Measurements from ENCODE around the gene OR8B3.

The OR8B3 gene

GRCh38 chr11:124442442-124442841 is 43.6 kb upstream of the OR8B3 start:
- no peak overlapping the region for H3K23ac ChIP-seq (ENCODE audit: low read depth, low read length, poor library complexity)
- no peak overlapping the region for H2BK12ac ChIP-seq (ENCODE audit: low read length)
- H3K27ac ChIP-seq (replicated peaks; ENCODE audit: low read length), result no peak overlapping the region
- H3K4me3 ChIP-seq (ENCODE audit: low read length in 2 of 2), result no peak overlapping the region
- H3K27me3 ChIP-seq (ENCODE audit: control insufficient read depth in 3 of 3, insufficient read depth in 3 of 3, low read depth in 1 of 3, low read length in 3 of 3), result no peaks in the 10 kb centered on the region
- H4K8ac ChIP-seq (ENCODE audit: low read depth, low read length), result no peak overlapping the region
- no peak overlapping the region for H2BK5ac ChIP-seq (ENCODE audit: low read length)
- H3K18ac ChIP-seq (ENCODE audit: low read length), result no peak overlapping the region
- no peak overlapping the region for H2BK15ac ChIP-seq (ENCODE audit: low read length)
- H3K4ac ChIP-seq (ENCODE audit: low read length), result no peak overlapping the region
- H2BK120ac ChIP-seq (ENCODE audit: low read depth, low read length), result no peak overlapping the region
- no peak overlapping the region for H2AFZ ChIP-seq (ENCODE audit: low read length)
- H3K79me1 ChIP-seq (ENCODE audit: low read depth, low read length), result no peaks in the 10 kb centered on the region
- no peak overlapping the region for H3K9ac ChIP-seq (ENCODE audit: low read depth, low read length, poor library complexity)
- no peak overlapping the region for H3K14ac ChIP-seq (ENCODE audit: low read length)
- H3K4me1 ChIP-seq (ENCODE audit: control insufficient read depth in 2 of 2, insufficient read depth in 1 of 2, low read depth in 1 of 2, low read length in 2 of 2), result no peaks in the 10 kb centered on the region
- no peaks in the 10 kb centered on the region for H3K36me3 ChIP-seq (replicated peaks in 1 of 2; ENCODE audit: control insufficient read depth in 2 of 2, insufficient read depth in 2 of 2, low read length in 2 of 2)
- no peak overlapping the region for H3K4me2 ChIP-seq (ENCODE audit: insufficient read depth, low read length, poor library complexity, severe bottlenecking)
- DNase-seq (ENCODE audit: low spot score), result no peak
- H4K91ac ChIP-seq (ENCODE audit: low read depth, low read length, poor library complexity), result no peak overlapping the region
- no CpG with 5 or more reads among the region's 6 CpGs for WGBS, 2 donors (ENCODE audit: extremely low coverage in 2 of 2, insufficient read length in 2 of 2, insufficient replicate concordance in 1 of 2)
- H3K9me3 ChIP-seq (replicated peaks in 1 of 2; ENCODE audit: control insufficient read depth in 2 of 2, insufficient read depth in 1 of 2, low read depth in 1 of 2, low read length in 2 of 2), result no peaks in the 10 kb centered on the region
- H2AK5ac ChIP-seq (ENCODE audit: low read depth, low read length), result no peak overlapping the region

GRCh38 chr11:124441519-124441918 is 42.7 kb upstream of the OR8B3 start:
- Histone ChIP-seq H2BK12ac (ENCODE audit: low read length) (no peak overlapping the region), H3K14ac (ENCODE audit: low read length) (no peak overlapping the region)
- no CpG with 5 or more reads among the region's 7 CpGs for WGBS, 2 donors (ENCODE audit: extremely low coverage in 2 of 2, insufficient read length in 2 of 2, insufficient replicate concordance in 1 of 2)

GRCh38 chr11:124441081-124441480 is 42.3 kb upstream of the OR8B3 start:
- H3K4me2 ChIP-seq (ENCODE audit: insufficient read depth, low read length, poor library complexity, severe bottlenecking), result no peak overlapping the region
- no peak overlapping the region for H2AFZ ChIP-seq (ENCODE audit: low read length)
- H3K36me3 ChIP-seq (replicated peaks in 1 of 2; ENCODE audit: control insufficient read depth in 2 of 2, insufficient read depth in 2 of 2, low read length in 2 of 2), result no peaks in the 10 kb centered on the region
- no peak overlapping the region for H3K9ac ChIP-seq (ENCODE audit: low read depth, low read length, poor library complexity)
- H2BK15ac ChIP-seq (ENCODE audit: low read length), result no peak overlapping the region
- no peak overlapping the region for H4K91ac ChIP-seq (ENCODE audit: low read depth, low read length, poor library complexity)
- no peaks in the 10 kb centered on the region for H3K4me1 ChIP-seq (ENCODE audit: control insufficient read depth in 2 of 2, insufficient read depth in 1 of 2, low read depth in 1 of 2, low read length in 2 of 2)
- no peak overlapping the region for H3K14ac ChIP-seq (ENCODE audit: low read length)
- H2AK5ac ChIP-seq (ENCODE audit: low read depth, low read length), result no peak overlapping the region
- no peaks in the 10 kb centered on the region for H3K27me3 ChIP-seq (ENCODE audit: control insufficient read depth in 3 of 3, insufficient read depth in 3 of 3, low read depth in 1 of 3, low read length in 3 of 3)
- H4K8ac ChIP-seq (ENCODE audit: low read depth, low read length), result no peak overlapping the region
- H3K4me3 ChIP-seq (ENCODE audit: low read length in 2 of 2), result no peak overlapping the region
- H3K27ac ChIP-seq (replicated peaks; ENCODE audit: low read length), result no peak overlapping the region
- H2BK12ac ChIP-seq (ENCODE audit: low read length), result no peak overlapping the region
- no peak for DNase-seq (ENCODE audit: low spot score)
- no peak overlapping the region for H3K18ac ChIP-seq (ENCODE audit: low read length)
- H3K4ac ChIP-seq (ENCODE audit: low read length), result no peak overlapping the region
- H3K23ac ChIP-seq (ENCODE audit: low read depth, low read length, poor library complexity), result no peak overlapping the region
- no peaks in the 10 kb centered on the region for H3K9me3 ChIP-seq (replicated peaks in 1 of 2; ENCODE audit: control insufficient read depth in 2 of 2, insufficient read depth in 1 of 2, low read depth in 1 of 2, low read length in 2 of 2)
- no peak overlapping the region for H2BK120ac ChIP-seq (ENCODE audit: low read depth, low read length)
- no peaks in the 10 kb centered on the region for H3K79me1 ChIP-seq (ENCODE audit: low read depth, low read length)
- no peak overlapping the region for H2BK5ac ChIP-seq (ENCODE audit: low read length)
- WGBS, 2 donors (ENCODE audit: extremely low coverage in 2 of 2, insufficient read length in 2 of 2, insufficient replicate concordance in 1 of 2), result no CpG with 5 or more reads among the region's 5 CpGs

More at GRCh38 chr11:124441519-124441918, 42.7 kb upstream of the OR8B3 start:
- no peak overlapping the region for H4K8ac ChIP-seq (ENCODE audit: low read depth, low read length)
- no peak overlapping the region for H4K91ac ChIP-seq (ENCODE audit: low read depth, low read length, poor library complexity)
- no peak overlapping the region for H3K4me2 ChIP-seq (ENCODE audit: insufficient read depth, low read length, poor library complexity, severe bottlenecking)
- H2BK15ac ChIP-seq (ENCODE audit: low read length), result no peak overlapping the region
- no peaks in the 10 kb centered on the region for H3K36me3 ChIP-seq (replicated peaks in 1 of 2; ENCODE audit: control insufficient read depth in 2 of 2, insufficient read depth in 2 of 2, low read length in 2 of 2)
- no peak overlapping the region for H3K9ac ChIP-seq (ENCODE audit: low read depth, low read length, poor library complexity)
- no peaks in the 10 kb centered on the region for H3K79me1 ChIP-seq (ENCODE audit: low read depth, low read length)
- H3K4me1 ChIP-seq (ENCODE audit: control insufficient read depth in 2 of 2, insufficient read depth in 1 of 2, low read depth in 1 of 2, low read length in 2 of 2), result no peaks in the 10 kb centered on the region
- no peak for DNase-seq (ENCODE audit: low spot score)
- H2AFZ ChIP-seq (ENCODE audit: low read length), result no peak overlapping the region
- no peak overlapping the region for H2BK120ac ChIP-seq (ENCODE audit: low read depth, low read length)
- H3K27ac ChIP-seq (replicated peaks; ENCODE audit: low read length), result no peak overlapping the region
- H2BK5ac ChIP-seq (ENCODE audit: low read length), result no peak overlapping the region
- H3K23ac ChIP-seq (ENCODE audit: low read depth, low read length, poor library complexity), result no peak overlapping the region
- H3K9me3 ChIP-seq (replicated peaks in 1 of 2; ENCODE audit: control insufficient read depth in 2 of 2, insufficient read depth in 1 of 2, low read depth in 1 of 2, low read length in 2 of 2), result no peaks in the 10 kb centered on the region
- H3K4me3 ChIP-seq (ENCODE audit: low read length in 2 of 2), result no peak overlapping the region
- H3K18ac ChIP-seq (ENCODE audit: low read length), result no peak overlapping the region
- H3K27me3 ChIP-seq (ENCODE audit: control insufficient read depth in 3 of 3, insufficient read depth in 3 of 3, low read depth in 1 of 3, low read length in 3 of 3), result no peaks in the 10 kb centered on the region
- H2AK5ac ChIP-seq (ENCODE audit: low read depth, low read length), result no peak overlapping the region
- no peak overlapping the region for H3K4ac ChIP-seq (ENCODE audit: low read length)

- Histone ChIP-seq H4K8ac (ENCODE audit: low read depth, low read length) (no peak overlapping the region), H3K14ac (ENCODE audit: low read length) (no peak overlapping the region), H2BK15ac (ENCODE audit: low read length) (no peak overlapping the region), H3K23ac (ENCODE audit: low read depth, low read length, poor library complexity) (no peak overlapping the region), H2AFZ (ENCODE audit: low read length) (no peak overlapping the region), H3K4me2 (ENCODE audit: insufficient read depth, low read length, poor library complexity, severe bottlenecking) (no peak overlapping the region), H2BK12ac (ENCODE audit: low read length) (no peak overlapping the region), H3K36me3 (replicated peaks in 1 of 2; ENCODE audit: control insufficient read depth in 2 of 2, insufficient read depth in 2 of 2, low read length in 2 of 2) (no peaks in the 10 kb centered on the region), H3K27ac (replicated peaks; ENCODE audit: low read length) (no peak overlapping the region), H4K91ac (ENCODE audit: low read depth, low read length, poor library complexity) (no peak overlapping the region), H3K4me1 (ENCODE audit: control insufficient read depth in 2 of 2, insufficient read depth in 1 of 2, low read depth in 1 of 2, low read length in 2 of 2) (no peaks in the 10 kb centered on the region), H3K4ac (ENCODE audit: low read length) (no peak overlapping the region), H2BK5ac (ENCODE audit: low read length) (no peak overlapping the region), H3K4me3 (ENCODE audit: low read length in 2 of 2) (no peak overlapping the region), H3K18ac (ENCODE audit: low read length) (no peak overlapping the region), H2BK120ac (ENCODE audit: low read depth, low read length) (no peak overlapping the region), H2AK5ac (ENCODE audit: low read depth, low read length) (no peak overlapping the region), H3K9me3 (replicated peaks in 1 of 2; ENCODE audit: control insufficient read depth in 2 of 2, insufficient read depth in 1 of 2, low read depth in 1 of 2, low read length in 2 of 2) (no peaks in the 10 kb centered on the region), H3K27me3 (ENCODE audit: control insufficient read depth in 3 of 3, insufficient read depth in 3 of 3, low read depth in 1 of 3, low read length in 3 of 3) (no peaks in the 10 kb centered on the region), H3K79me1 (ENCODE audit: low read depth, low read length) (no peaks in the 10 kb centered on the region), H3K9ac (ENCODE audit: low read depth, low read length, poor library complexity) (no peak overlapping the region)
- DNase-seq (ENCODE audit: low spot score), result no peak
- no CpG with 5 or more reads among the region's 4 CpGs for WGBS, 2 donors (ENCODE audit: extremely low coverage in 2 of 2, insufficient read length in 2 of 2, insufficient replicate concordance in 1 of 2)
Observed at GRCh38 chr11:124440608-124441007, 41.8 kb upstream of the OR8B3 start.
